LNCAP (cell line): ENCODE measurements around the gene DST.

Experiments
- TF ChIP-seq, protein P1 (sequence below): fragments of 450-650 bp; IDR thresholded peaks from 2 replicates; pipeline ENCODE4 v1.5.1; 2017; ENCODE audit warnings: mild to moderate bottlenecking

The DST gene

GRCh38 chr6:56528412-56528841 lies 114.3 kb downstream of the DST start:
- TF ChIP-seq, protein P1, sequence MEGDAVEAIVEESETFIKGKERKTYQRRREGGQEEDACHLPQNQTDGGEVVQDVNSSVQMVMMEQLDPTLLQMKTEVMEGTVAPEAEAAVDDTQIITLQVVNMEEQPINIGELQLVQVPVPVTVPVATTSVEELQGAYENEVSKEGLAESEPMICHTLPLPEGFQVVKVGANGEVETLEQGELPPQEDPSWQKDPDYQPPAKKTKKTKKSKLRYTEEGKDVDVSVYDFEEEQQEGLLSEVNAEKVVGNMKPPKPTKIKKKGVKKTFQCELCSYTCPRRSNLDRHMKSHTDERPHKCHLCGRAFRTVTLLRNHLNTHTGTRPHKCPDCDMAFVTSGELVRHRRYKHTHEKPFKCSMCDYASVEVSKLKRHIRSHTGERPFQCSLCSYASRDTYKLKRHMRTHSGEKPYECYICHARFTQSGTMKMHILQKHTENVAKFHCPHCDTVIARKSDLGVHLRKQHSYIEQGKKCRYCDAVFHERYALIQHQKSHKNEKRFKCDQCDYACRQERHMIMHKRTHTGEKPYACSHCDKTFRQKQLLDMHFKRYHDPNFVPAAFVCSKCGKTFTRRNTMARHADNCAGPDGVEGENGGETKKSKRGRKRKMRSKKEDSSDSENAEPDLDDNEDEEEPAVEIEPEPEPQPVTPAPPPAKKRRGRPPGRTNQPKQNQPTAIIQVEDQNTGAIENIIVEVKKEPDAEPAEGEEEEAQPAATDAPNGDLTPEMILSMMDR: no peak

DNA sequence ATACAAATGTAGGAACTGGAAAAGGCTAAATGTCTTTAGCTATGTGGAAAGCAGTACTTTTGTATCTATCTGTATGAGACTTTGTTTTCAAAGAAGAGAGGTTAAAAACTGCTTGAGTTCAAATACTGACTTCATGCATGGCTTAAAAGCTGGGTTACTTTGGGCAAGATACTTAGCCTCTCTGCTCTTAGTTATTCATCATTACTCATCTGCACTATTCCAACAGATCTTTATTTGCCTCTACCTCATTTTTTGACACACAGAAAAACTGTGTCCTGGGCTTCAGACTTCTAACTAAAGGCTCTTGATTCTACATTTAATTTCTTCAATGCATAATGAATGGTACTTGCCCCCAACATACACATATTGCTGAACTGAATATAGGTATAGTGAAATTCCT lies 114.8 kb downstream of the DST start:
- TF ChIP-seq, protein P1: no peak

- TF ChIP-seq, protein P1: no peak
These were observed 115.7 kb downstream of the DST start for GRCh38 chr6:56526860-56527544.

GRCh38 chr6:56525974-56526789 lies 116.5 kb downstream of the DST start:
- TF ChIP-seq, protein P1: no peak

- TF ChIP-seq, protein P1: no peak
These were observed 117.6 kb downstream of the DST start for GRCh38 chr6:56524891-56525703.

DNA sequence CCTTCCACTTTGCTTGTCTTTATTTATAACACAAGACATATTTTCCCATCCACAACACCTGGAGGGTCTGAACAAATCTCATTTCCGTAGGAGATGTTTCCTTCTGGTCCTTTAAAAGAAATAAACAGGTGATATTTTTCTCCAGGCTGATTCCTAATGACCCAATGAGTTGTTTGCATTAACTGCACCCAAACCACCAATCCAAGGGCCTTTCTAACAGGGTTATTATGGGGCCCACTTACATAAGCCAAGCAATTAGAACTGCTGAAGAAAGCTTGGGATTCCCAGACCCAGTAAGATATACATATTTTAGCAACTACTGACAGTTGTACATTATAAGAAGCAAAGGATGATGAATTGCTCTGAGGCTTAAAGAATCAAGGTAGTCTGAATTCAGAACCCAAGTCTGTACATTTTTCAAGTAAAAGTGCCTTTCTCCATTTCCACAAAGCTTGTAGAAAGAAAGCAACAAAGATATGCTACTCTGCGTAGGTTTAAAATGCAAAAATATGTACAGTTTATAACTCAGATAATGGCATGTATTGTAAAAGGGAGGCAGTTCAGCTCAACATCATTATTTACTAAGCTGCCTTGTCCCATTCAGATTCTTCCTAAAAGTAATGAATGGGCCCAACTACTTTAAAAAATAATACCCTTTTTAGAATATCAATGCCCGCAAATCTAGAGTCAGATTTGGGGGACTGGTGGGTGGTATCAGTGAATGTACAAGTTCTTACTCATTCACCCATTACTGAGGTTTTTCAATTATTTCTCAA lies 120.0 kb downstream of the DST start:
- TF ChIP-seq, protein P1: no peak

- TF ChIP-seq, protein P1: no peak
These were observed 120.7 kb downstream of the DST start for GRCh38 chr6:56521976-56522375.
